ENCODE measurements around the gene WDR44.

DNA sequence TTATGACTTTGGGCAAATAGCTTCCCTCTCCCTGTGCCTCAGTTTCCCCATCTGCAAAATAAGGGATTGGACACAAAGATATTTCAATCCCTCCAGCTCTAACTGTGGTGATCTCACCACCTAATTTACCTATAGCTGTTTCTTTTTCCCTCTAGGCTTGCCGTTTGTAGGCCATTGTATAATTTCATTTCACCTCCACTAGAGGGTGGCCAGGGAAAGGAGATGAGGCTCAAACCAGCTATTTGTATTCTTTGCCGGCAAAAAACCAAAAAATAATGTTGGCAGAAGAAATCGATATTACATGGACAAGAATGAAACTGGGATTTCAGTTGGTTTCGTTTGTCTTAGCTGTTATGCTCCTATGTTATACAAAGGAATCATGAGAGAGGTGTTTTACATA is 113.6 kb downstream of the WDR44 start:
- TF ChIP-seq POLR2AphosphoS5 (IDR thresholded peaks at IDR 0.05; ENCODE audit: insufficient read depth in 1 of 2, low read depth in 1 of 2) (no peak), POLR2A (IDR thresholded peaks at IDR 0.05) (no peak)
- TF ChIP-seq, protein P1, sequence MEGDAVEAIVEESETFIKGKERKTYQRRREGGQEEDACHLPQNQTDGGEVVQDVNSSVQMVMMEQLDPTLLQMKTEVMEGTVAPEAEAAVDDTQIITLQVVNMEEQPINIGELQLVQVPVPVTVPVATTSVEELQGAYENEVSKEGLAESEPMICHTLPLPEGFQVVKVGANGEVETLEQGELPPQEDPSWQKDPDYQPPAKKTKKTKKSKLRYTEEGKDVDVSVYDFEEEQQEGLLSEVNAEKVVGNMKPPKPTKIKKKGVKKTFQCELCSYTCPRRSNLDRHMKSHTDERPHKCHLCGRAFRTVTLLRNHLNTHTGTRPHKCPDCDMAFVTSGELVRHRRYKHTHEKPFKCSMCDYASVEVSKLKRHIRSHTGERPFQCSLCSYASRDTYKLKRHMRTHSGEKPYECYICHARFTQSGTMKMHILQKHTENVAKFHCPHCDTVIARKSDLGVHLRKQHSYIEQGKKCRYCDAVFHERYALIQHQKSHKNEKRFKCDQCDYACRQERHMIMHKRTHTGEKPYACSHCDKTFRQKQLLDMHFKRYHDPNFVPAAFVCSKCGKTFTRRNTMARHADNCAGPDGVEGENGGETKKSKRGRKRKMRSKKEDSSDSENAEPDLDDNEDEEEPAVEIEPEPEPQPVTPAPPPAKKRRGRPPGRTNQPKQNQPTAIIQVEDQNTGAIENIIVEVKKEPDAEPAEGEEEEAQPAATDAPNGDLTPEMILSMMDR (IDR thresholded peaks at IDR 0.05): peak in 2 of 3 experiments; percentile 16 to 52

Data from vagina (tissue), 2 donors.